Activated CD4-positive, alpha-beta T cell treated with anti-CD3 and anti-CD28 coated beads, Interleukin-2, amount 10 ng/mL, durations not matched to agents 7 days and 5 days (primary cell): ENCODE data around the gene DCST2. TPM values are rescaled to one million over a fixed set of nuclear protein-coding genes. Genes with fewer than 3 reads are reported as not detected.

Source experiments
- CTCF ChIA-PET: fragments of 350-600 bp; sonication (Branson Sonifier 250); formaldehyde crosslinking; loops from one replicate; lab custom pipeline; 2021; ENCODE audit warnings: antibody characterized with exemption; lab: Charles Lee
- POLR2A ChIA-PET: fragments of 350-600 bp; sonication (Branson Sonifier 250); formaldehyde crosslinking; loops from one replicate; lab custom pipeline; 2021; ENCODE audit warnings: antibody characterized with exemption; lab: Charles Lee
- DNase-seq: peaks from one replicate; pipeline ENCODE4 v3.0.0-alpha.2; 2020
- H3K27ac Mint-ChIP-seq: one replicate; pipeline ENCODE4 v1.8.0; 2021; ENCODE audit warnings: mild to moderate bottlenecking, moderate library complexity, mixed read lengths
- H3K27me3 Mint-ChIP-seq: one replicate; pipeline ENCODE4 v1.8.0; 2021; ENCODE audit warnings: mixed read lengths
- H3K36me3 Mint-ChIP-seq: one replicate; pipeline ENCODE4 v1.8.0; 2021; ENCODE audit warnings: low read depth, mixed read lengths
- H3K4me1 Mint-ChIP-seq: one replicate; pipeline ENCODE4 v1.8.0; 2021; ENCODE audit warnings: mixed read lengths
- H3K4me3 Mint-ChIP-seq: one replicate; pipeline ENCODE4 v1.8.0; 2021; ENCODE audit warnings: mild to moderate bottlenecking, moderate library complexity, mixed read lengths
- H3K9me3 Mint-ChIP-seq: one replicate; pipeline ENCODE4 v1.8.0; 2021; ENCODE audit warnings: mixed read lengths
- total RNA-seq, 2 experiments: library from RNA; stranded (reverse); gene quantifications; one replicate each; pipeline ENCODE4 v1.2.3, GENCODE V29; 2021

The DCST2 gene
- total RNA-seq, 2 experiments from 2014 or later, result 0.50 to 0.73 TPM

GRCh38 chr1:155010211-155010918, 23.2 kb downstream of the DCST2 start:
- Mint-ChIP-seq H3K9me3 (no peaks in the 10 kb centered on the region), H3K36me3 (peaks cover 53% of the 10 kb centered on the region), H3K4me1 (peaks cover 74% of the 10 kb centered on the region), H3K4me3 (peak overlapping the region; percentile 99), H3K27ac (peak overlapping the region; percentile 92), H3K27me3 (no peaks in the 10 kb centered on the region)
- ChIA-PET POLR2A (no interaction called here), CTCF (interaction anchor here (0.6 to 17.4 kb wide), 8 partner anchors 12 to 75 kb away, joined by 3 to 222 read pairs (median 10); partner anchors contain the start of genes DCST1, DCST2, LENEP and ZBTB7B)
- DNase-seq, result peak; percentile 44

- H3K27ac Mint-ChIP-seq, result peak overlapping the region; percentile 92
- DNase-seq, result no peak
- H3K4me1 Mint-ChIP-seq, result peaks cover 72% of the 10 kb centered on the region
- CTCF ChIA-PET, result interaction anchor here (2.8 to 17.4 kb wide), 4 partner anchors 8 to 75 kb away, joined by 9 to 222 read pairs (median 115); partner anchors contain the start of genes DCST1, DCST2, LENEP and ZBTB7B
- POLR2A ChIA-PET, result no interaction called here
- peaks cover 53% of the 10 kb centered on the region for H3K36me3 Mint-ChIP-seq
- H3K4me3 Mint-ChIP-seq, result peak overlapping the region; percentile 99
- H3K9me3 Mint-ChIP-seq, result no peaks in the 10 kb centered on the region
- H3K27me3 Mint-ChIP-seq, result no peaks in the 10 kb centered on the region
Measured at GRCh38 chr1:155009742-155010141, 23.8 kb downstream of the DCST2 start.

GRCh38 chr1:155009221-155009711, 24.3 kb downstream of the DCST2 start:
- H3K36me3 Mint-ChIP-seq, result peaks cover 52% of the 10 kb centered on the region
- DNase-seq, result no peak
- H3K27ac Mint-ChIP-seq, result peak overlapping the region; percentile 92
- peaks cover 72% of the 10 kb centered on the region for H3K4me1 Mint-ChIP-seq
- peak overlapping the region; percentile 99 for H3K4me3 Mint-ChIP-seq
- no peaks in the 10 kb centered on the region for H3K27me3 Mint-ChIP-seq
- CTCF ChIA-PET, result interaction anchor here (1.0 to 17.4 kb wide), 4 partner anchors 8 to 76 kb away, joined by 3 to 184 read pairs (median 28); partner anchors contain the start of genes ADAM15, LENEP and ZBTB7B
- H3K9me3 Mint-ChIP-seq, result no peaks in the 10 kb centered on the region
- POLR2A ChIA-PET, result no interaction called here

- ChIA-PET POLR2A (no interaction called here), CTCF (interaction anchor here (0.7 to 17.4 kb wide), 11 partner anchors 9 to 673 kb away, joined by 3 to 184 read pairs (median 3); partner anchors contain the start of genes ADAM15, FLAD1, LENEP and PYGO2)
- Mint-ChIP-seq H3K27me3 (no peaks in the 10 kb centered on the region), H3K9me3 (no peaks in the 10 kb centered on the region), H3K36me3 (peaks cover 47% of the 10 kb centered on the region), H3K27ac (peak overlapping the region; percentile 92), H3K4me1 (peaks cover 70% of the 10 kb centered on the region), H3K4me3 (peak overlapping the region; percentile 99)
- peak; percentile 79 for DNase-seq
Measured at GRCh38 chr1:155008015-155008941, 25.3 kb downstream of the DCST2 start.

DNA sequence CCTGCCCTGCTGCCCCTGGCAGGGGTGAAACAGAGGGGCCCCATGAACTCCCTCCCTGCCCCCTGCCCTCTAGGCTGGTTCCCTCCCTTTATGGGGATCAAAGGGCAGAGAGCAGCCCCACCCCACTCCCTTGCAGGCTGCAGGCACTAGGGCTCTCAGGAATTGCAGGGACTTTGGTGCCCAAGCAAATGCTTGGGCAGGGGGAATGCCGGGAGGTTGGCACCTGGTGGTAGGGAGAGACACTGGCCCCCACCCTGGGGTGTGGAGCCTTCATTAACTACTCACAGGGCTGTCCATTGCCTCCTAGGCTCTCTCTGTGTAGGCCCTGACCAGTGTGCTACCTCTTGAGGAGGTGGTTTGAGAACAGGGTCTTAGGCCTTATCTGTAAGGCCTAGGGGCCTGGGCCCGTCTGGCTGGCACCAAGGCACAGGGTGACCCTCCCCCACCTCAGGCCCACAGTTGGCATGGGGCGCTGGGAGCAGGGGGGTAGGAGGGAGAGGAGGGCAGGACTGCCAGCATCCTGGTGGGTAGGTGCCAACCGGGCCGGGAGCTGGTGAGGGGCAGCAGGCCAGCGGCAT, 26.2 kb downstream of the DCST2 start:
- Mint-ChIP-seq H3K9me3 (no peaks in the 10 kb centered on the region), H3K27ac (peak overlapping the region; percentile 92), H3K4me3 (peak overlapping the region; percentile 99), H3K4me1 (peaks cover 61% of the 10 kb centered on the region), H3K27me3 (no peaks in the 10 kb centered on the region), H3K36me3 (peaks cover 41% of the 10 kb centered on the region)
- ChIA-PET CTCF (interaction anchor here (0.8 to 17.4 kb wide), 12 partner anchors 9 to 165 kb away, joined by 3 to 184 read pairs (median 3); partner anchors contain the start of genes KRTCAP2, LENEP, PYGO2 and ZBTB7B), POLR2A (no interaction called here)
- DNase-seq, result no peak

- Mint-ChIP-seq H3K4me3 (peak overlapping the region; percentile 65), H3K27ac (peak overlapping the region; percentile 91), H3K36me3 (peaks cover 37% of the 10 kb centered on the region), H3K27me3 (no peaks in the 10 kb centered on the region), H3K4me1 (peaks cover 55% of the 10 kb centered on the region), H3K9me3 (no peaks in the 10 kb centered on the region)
- POLR2A ChIA-PET, result no interaction called here
- CTCF ChIA-PET, result interaction anchor here (0.8 to 17.4 kb wide), 8 partner anchors 8 to 166 kb away, joined by 3 to 184 read pairs (median 3); partner anchors contain the start of genes KRTCAP2, LENEP and ZBTB7B
- DNase-seq, result peak; percentile 62
Measured at GRCh38 chr1:155006601-155007101, 26.9 kb downstream of the DCST2 start.

DNA sequence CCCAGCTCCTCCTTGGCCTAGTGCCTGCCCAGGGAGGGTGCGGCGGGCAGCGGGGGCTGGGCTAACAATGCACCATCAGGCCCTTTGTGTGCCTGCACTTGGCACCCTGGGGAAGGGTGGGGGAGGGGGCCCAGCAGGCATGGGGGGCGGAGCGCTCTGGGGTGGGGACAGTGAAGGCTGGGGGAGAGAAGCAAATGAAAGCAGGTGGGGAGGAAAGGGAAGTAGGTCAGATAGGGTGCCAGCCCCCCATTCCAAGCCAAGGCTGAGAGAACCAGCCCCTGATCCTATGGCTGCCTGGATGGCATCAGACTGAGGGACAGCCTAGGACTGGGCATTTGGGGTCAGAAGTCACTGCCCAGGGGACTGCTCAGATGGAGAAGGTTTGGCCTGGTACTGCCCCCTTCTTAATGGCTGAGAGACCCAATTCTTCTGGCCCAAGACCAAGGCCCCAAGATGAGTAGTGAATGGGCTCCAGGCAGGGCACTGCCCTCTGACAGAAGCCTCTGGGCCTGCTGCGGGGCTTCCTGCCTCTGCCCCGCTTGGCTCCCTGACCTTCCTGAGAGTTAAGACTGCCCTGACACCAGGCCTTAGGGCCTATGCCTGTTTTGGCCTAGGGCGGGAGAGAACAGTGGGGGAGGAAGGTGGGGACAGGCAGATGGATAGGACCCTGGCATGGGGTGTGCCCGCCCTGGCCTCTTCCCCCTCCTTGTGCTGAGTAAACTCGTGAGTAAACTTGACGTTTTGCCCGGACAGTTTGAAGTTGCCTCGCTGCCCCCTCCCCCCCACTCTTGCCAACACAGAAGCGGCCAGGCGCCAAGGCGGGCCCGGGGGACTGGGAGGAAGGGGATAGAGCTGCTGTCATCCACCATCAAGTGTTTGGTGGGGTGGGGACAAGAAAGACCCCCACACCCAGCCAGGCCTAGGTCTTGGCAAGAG, 28.2 kb downstream of the DCST2 start:
- peaks cover 46% of the 10 kb centered on the region for H3K4me1 Mint-ChIP-seq
- ChIA-PET POLR2A (interaction anchor here (0.6 kb wide), 1 partner anchor 1015 kb away, joined by 3 read pairs; no protein-coding TSS in a partner anchor), CTCF (interaction anchor here (1.3 to 13.0 kb wide), 3 partner anchors 9 to 41 kb away, joined by 4 to 184 read pairs (median 46); no protein-coding TSS in a partner anchor)
- peak overlapping the region; percentile 91 for H3K27ac Mint-ChIP-seq
- peaks cover 29% of the 10 kb centered on the region for H3K36me3 Mint-ChIP-seq
- H3K9me3 Mint-ChIP-seq, result no peaks in the 10 kb centered on the region
- DNase-seq, result no peak
- H3K4me3 Mint-ChIP-seq, result peak overlapping the region; percentile 65
- H3K27me3 Mint-ChIP-seq, result no peaks in the 10 kb centered on the region

GRCh38 chr1:155004352-155005075, 29.1 kb downstream of the DCST2 start:
- Mint-ChIP-seq H3K4me3 (peak overlapping the region; percentile 96), H3K36me3 (peaks cover 21% of the 10 kb centered on the region), H3K27me3 (no peaks in the 10 kb centered on the region), H3K9me3 (no peaks in the 10 kb centered on the region), H3K27ac (peak overlapping the region; percentile 91), H3K4me1 (peaks cover 53% of the 10 kb centered on the region)
- DNase-seq, result no peak
- POLR2A ChIA-PET, result no interaction called here
- CTCF ChIA-PET, result interaction anchor here (0.8 to 13.0 kb wide), 4 partner anchors 10 to 68 kb away, joined by 3 to 184 read pairs (median 4); partner anchors contain the start of genes FLAD1 and PMVK

GRCh38 chr1:155003766-155004351, 29.7 kb downstream of the DCST2 start:
- Mint-ChIP-seq H3K9me3 (no peaks in the 10 kb centered on the region), H3K4me3 (peak overlapping the region; percentile 96), H3K4me1 (peaks cover 57% of the 10 kb centered on the region), H3K27me3 (no peaks in the 10 kb centered on the region), H3K36me3 (peaks cover 18% of the 10 kb centered on the region), H3K27ac (peak overlapping the region; percentile 93)
- DNase-seq, result no peak
- POLR2A ChIA-PET, result no interaction called here
- CTCF ChIA-PET, result interaction anchor here (0.8 to 13.0 kb wide), 3 partner anchors 11 to 68 kb away, joined by 3 to 184 read pairs (median 4); partner anchors contain the start of genes FLAD1 and PMVK

- ChIA-PET CTCF (interaction anchor here (1.7 to 13.0 kb wide), 2 partner anchors 11 to 67 kb away, joined by 4 to 184 read pairs; partner anchors contain the start of gene PMVK), POLR2A (no interaction called here)
- no peaks in the 10 kb centered on the region for H3K9me3 Mint-ChIP-seq
- H3K36me3 Mint-ChIP-seq, result peaks cover 15% of the 10 kb centered on the region
- peak overlapping the region; percentile 93 for H3K27ac Mint-ChIP-seq
- H3K4me1 Mint-ChIP-seq, result peaks cover 58% of the 10 kb centered on the region
- H3K27me3 Mint-ChIP-seq, result no peaks in the 10 kb centered on the region
- DNase-seq, result no peak
- peak overlapping the region; percentile 96 for H3K4me3 Mint-ChIP-seq
Measured at GRCh38 chr1:155003227-155003765, 30.3 kb downstream of the DCST2 start.
